Fibroblast of mammary gland (primary cell): ENCODE results near the gene ITPKC.

Experiments
- DNase-seq: peaks from one replicate; pipeline ENCODE4 v3.0.0-alpha.2; 2010; ENCODE audit warnings: low read depth
- H3K4me3 ChIP-seq: 2 replicates; pipeline ENCODE4 v1.5.1; 2011; ENCODE audit warnings: low read depth, mild to moderate bottlenecking, low read length, moderate library complexity; ENCODE audit not compliant: control insufficient read depth
- TF ChIP-seq, protein P1 (sequence below): conservative IDR thresholded peaks from 2 replicates; pipeline ENCODE4 v1.5.1; 2011; ENCODE audit warnings: low read depth, low read length, inconsistent platforms; ENCODE audit not compliant: control insufficient read depth, insufficient read depth

Gene ITPKC

DNA sequence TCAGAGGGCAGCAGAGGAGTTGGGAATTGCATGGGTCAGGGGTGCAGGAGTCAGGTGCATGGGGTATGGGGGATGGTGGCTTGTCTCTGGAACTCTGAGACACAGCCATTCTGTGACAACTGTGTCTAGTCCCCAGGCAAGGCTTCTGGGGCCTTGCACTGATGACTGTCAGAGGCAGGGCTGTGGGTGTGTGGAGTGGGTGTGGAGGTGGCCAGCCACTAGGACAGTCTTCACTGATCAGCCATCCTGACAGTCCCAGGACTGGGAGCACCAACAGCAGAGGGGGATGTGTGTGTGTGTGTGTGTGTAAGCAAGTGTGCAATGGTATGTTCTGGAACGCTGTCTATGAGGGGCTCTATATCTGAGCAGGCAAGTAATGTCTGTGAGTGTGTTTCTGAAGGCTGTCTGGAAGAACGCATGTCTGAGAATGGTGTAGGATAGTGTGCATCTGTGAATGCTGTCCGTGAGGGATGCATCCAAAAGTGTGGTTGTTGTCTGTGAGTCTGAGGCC lies 31.8 kb upstream of the ITPKC start:
- no peak overlapping the region for H3K4me3 ChIP-seq
- TF ChIP-seq, protein P1, sequence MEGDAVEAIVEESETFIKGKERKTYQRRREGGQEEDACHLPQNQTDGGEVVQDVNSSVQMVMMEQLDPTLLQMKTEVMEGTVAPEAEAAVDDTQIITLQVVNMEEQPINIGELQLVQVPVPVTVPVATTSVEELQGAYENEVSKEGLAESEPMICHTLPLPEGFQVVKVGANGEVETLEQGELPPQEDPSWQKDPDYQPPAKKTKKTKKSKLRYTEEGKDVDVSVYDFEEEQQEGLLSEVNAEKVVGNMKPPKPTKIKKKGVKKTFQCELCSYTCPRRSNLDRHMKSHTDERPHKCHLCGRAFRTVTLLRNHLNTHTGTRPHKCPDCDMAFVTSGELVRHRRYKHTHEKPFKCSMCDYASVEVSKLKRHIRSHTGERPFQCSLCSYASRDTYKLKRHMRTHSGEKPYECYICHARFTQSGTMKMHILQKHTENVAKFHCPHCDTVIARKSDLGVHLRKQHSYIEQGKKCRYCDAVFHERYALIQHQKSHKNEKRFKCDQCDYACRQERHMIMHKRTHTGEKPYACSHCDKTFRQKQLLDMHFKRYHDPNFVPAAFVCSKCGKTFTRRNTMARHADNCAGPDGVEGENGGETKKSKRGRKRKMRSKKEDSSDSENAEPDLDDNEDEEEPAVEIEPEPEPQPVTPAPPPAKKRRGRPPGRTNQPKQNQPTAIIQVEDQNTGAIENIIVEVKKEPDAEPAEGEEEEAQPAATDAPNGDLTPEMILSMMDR, result no peak
- DNase-seq, result no peak

DNA sequence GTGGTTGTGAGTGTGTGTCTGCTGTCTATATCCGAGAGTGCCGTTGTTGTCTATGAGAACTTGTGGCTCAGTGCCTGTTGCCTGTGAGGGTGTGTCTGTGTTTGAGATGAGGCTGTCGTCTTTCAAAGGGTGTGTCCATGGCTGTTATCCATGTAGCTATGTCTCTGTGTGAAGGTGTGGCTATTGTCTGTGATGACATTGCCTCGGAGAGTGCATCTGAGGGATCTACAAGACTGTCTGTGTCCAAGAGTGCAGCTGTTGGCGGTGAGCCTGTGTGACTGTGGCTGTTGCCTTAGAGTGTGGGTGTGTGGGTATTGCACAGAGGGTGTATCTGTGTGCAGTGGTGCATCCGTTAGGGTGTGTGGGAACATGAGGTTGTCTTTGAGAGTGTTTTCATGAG lies 31.3 kb upstream of the ITPKC start:
- no peak overlapping the region for H3K4me3 ChIP-seq
- TF ChIP-seq, protein P1, result no peak
- peak; percentile 38 for DNase-seq

DNA sequence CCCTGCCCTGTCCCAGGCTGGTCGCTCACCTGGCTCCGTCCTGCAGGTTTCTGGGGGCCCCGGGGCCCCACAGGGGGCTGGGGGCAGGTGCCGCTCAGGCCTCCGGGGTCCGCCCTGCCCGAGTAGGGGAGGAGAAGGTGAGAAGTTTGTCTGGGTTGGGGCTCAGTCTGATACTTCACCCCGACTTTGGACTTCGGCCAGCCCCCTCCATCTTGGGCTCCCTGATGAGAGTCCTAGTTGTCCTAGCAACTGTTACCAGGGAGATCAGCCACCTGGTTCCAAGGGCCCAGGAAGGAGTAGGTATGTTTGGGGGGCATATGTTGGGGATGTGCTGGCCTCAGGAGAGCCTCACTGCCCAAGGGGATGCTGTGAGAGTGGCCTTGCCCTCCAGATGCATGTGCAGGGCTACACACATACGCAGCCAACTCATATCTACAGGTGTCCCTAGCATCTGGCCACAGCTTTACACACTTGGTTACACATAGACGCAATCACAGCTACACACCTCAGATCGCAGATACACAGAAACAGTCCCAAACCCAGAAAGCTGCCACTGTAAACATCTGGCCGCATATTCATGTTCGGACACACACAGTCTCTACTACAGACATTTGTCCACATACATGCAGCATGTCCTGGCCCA lies 29.9 kb upstream of the ITPKC start:
- no peak for DNase-seq
- no peak overlapping the region for H3K4me3 ChIP-seq

DNA sequence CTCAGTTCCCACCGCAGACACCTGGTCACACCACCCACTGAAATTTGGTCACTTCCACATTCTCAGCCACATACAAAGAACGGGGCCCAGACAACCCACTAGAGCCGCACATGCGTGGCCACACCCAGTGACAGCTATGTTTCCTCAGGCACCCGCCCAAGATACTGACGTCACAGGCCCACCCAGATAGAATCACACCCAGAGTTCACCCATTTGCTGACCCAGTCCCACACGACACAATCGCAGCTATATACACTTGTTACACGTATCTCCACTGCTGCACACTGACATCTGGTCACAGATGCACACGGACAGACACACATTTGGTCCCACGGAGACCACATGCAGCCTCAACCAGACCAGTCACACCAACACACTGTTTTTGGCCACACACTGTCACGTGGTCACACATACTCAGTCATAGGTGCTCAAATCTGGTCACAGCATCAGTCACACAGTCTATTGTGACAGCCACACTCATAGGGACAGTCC lies 29.3 kb upstream of the ITPKC start:
- DNase-seq, result peak; percentile 94
- TF ChIP-seq, protein P1, result no peak
- peak overlapping the region; percentile 18 for H3K4me3 ChIP-seq

More for the DNA sequence above, 29.9 kb upstream of the ITPKC start:
- TF ChIP-seq, protein P1, result no peak

DNA sequence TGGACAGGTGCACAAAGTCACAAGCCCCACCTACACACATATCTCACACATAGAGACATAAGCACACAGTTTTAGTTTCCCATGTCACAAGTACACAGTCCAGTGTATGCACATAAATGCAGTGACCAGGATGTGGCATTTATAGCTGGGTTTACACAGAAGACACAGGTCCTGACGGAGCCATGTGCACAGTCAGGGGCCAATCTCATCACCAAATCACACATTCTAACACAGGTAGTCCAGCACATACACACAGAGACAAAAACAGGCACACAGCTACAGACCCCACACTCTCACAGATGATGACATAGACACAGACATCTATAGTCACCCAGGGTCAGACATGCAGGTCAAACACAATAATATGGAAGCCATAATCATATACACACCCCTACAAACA lies 28.6 kb upstream of the ITPKC start:
- DNase-seq, result no peak
- TF ChIP-seq, protein P1, result no peak
- peak overlapping the region; percentile 73 for H3K4me3 ChIP-seq

DNA sequence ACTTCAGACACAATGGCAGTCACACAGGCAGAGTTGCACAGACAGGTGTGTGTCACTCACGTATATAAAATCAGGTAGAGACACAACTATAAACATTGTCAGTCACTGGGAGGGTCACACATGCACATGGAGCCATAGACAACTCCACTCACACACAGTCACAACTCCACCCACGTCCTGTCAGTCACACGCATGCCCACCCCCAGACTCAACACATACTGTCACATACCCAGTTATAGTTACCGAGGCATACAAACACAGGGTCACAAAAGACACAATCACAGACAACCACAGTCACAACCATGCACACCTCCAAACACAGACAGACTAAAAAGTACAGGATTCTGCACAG lies 27.9 kb upstream of the ITPKC start:
- TF ChIP-seq, protein P1, result no peak
- H3K4me3 ChIP-seq, result peak overlapping the region; percentile 73
- DNase-seq, result no peak

DNA sequence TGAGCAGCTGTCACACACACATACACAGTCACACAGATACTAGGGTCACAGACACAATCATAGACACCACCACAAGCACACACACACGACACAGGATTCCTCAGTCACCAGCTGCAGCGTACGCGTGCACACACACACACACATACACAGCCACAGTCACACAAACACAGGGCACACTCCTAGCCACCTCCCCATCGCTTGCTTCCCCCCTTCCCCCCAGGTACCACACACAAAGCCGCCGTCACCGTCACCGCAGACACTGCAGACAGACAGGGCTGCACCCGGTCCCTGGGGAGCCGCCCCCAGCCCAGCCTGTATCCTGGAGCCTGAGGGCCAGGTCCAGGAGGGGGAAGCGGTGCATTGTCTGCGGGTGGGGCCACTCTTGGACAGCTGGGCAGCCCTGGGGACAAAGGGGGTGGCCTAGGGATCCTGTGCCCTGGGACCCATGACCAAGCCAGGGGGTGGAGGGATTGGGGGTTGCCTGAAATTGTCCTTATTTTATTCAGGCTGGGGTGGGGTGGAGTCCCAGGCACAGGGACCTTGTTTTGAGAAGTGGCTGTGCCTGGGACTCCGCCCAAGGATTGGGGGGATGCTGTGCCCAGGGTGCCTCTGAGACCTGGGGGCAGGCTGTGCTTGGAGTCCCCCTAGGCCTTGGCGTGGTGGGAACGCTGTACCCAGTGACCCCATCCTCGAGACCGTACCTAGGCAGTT lies 27.4 kb upstream of the ITPKC start:
- peak overlapping the region; percentile 73 for H3K4me3 ChIP-seq
- TF ChIP-seq, protein P1, result no peak
- DNase-seq, result peak; percentile 25
